Neural progenitor cell (in vitro differentiated cells): ENCODE results near the gene KIF4A.

ENCODE experiments used
- EZH2 ChIP-seq: fragments of 200-600 bp; sonication (generic); IDR thresholded peaks from 2 replicates; pipeline ENCODE4 v1.6.1; 2017; ENCODE audit warnings: antibody characterized with exemption, mild to moderate bottlenecking, moderate library complexity
- EZH2phosphoT487 ChIP-seq: fragments of 200-600 bp; sonication (generic); IDR thresholded peaks from 2 replicates; pipeline ENCODE4 v1.6.1; 2017; ENCODE audit warnings: antibody characterized with exemption
- TF ChIP-seq, protein P1 (sequence below): fragments of 200-600 bp; sonication (generic); IDR thresholded peaks from 2 replicates; pipeline ENCODE4 v1.5.1; 2017; ENCODE audit warnings: antibody characterized with exemption, mild to moderate bottlenecking

DNA sequence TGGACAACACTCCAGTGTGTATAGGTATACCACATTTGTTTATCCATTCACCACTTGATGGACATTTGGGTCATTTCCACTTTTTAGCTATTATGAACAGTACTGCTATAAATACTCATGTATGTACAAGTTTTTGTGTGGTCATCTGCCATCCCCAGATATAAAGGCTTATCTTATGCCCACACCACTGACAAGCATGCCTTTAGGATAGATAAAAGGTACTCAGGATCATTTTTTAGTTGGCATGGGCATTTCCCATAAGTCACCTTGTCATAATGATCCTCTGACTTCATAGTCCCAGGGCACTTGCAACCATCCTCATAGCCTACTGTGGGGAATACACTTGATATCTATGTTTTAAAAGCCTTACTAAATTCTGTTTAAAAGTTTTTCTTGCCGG lies 49.2 kb upstream of the KIF4A start:
- TF ChIP-seq, protein P1, sequence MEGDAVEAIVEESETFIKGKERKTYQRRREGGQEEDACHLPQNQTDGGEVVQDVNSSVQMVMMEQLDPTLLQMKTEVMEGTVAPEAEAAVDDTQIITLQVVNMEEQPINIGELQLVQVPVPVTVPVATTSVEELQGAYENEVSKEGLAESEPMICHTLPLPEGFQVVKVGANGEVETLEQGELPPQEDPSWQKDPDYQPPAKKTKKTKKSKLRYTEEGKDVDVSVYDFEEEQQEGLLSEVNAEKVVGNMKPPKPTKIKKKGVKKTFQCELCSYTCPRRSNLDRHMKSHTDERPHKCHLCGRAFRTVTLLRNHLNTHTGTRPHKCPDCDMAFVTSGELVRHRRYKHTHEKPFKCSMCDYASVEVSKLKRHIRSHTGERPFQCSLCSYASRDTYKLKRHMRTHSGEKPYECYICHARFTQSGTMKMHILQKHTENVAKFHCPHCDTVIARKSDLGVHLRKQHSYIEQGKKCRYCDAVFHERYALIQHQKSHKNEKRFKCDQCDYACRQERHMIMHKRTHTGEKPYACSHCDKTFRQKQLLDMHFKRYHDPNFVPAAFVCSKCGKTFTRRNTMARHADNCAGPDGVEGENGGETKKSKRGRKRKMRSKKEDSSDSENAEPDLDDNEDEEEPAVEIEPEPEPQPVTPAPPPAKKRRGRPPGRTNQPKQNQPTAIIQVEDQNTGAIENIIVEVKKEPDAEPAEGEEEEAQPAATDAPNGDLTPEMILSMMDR: no peak
- no peak for TF ChIP-seq EZH2phosphoT487
- TF ChIP-seq EZH2: no peak
